Esophagus muscularis mucosa (tissue), 4 donors: ENCODE results near the gene POLR2J. TPM values are rescaled to one million over a fixed set of nuclear protein-coding genes. Genes with fewer than 3 reads are reported as not detected.

ENCODE experiments used
- DNase-seq: peaks from one replicate; pipeline ENCODE4 v3.0.0-alpha.2; 2017; ENCODE audit errors: extremely low spot score
- H3K27ac ChIP-seq, 4 donors: fragments of 200-600 bp; sonication (generic); replicated peaks in 1 of 4; 1 replicate in 3 of 4; 2 replicates in 1 of 4; pipeline ENCODE4 v1.5.1; 2016 to 2019; ENCODE audit warnings: mild to moderate bottlenecking in 1 of 4
- H3K27me3 ChIP-seq, 4 donors: fragments of 200-600 bp; sonication (generic); one replicate each; pipeline versions ENCODE4 v1.5.1 to v1.6.0; 2016 to 2019
- H3K36me3 ChIP-seq, 4 donors: fragments of 200-600 bp; sonication (generic); one replicate each; pipeline ENCODE4 v1.5.1; 2016 to 2019
- H3K4me1 ChIP-seq, 4 donors: fragments of 200-600 bp; sonication (generic); one replicate each; pipeline ENCODE4 v1.5.1; 2016 to 2019
- H3K4me3 ChIP-seq, 4 donors: fragments of 200-600 bp; sonication (generic); 1 replicate in 2 of 4; 2 replicates in 2 of 4; pipeline ENCODE4 v1.5.1; 2016 to 2019; ENCODE audit warnings: mild to moderate bottlenecking in 4 of 4, moderate library complexity in 1 of 4
- H3K9me3 ChIP-seq, 4 donors: fragments of 200-600 bp; sonication (generic); 1 replicate in 3 of 4; 2 replicates in 1 of 4; pipeline ENCODE4 v1.5.1; 2016 to 2019
- EP300 ChIP-seq: sonication (generic); formaldehyde crosslinking; IDR thresholded peaks from one replicate; pipeline ENCODE4 v1.6.1; 2017; ENCODE audit warnings: antibody characterized with exemption
- POLR2A ChIP-seq: fragments of 450-650 bp; IDR thresholded peaks from one replicate; pipeline ENCODE4 v1.6.1; 2017; ENCODE audit warnings: antibody characterized with exemption, moderate library complexity, mild to moderate bottlenecking, low read depth
- POLR2AphosphoS5 ChIP-seq, 2 donors: sonication (generic); formaldehyde crosslinking; IDR thresholded peaks; one replicate each; pipeline ENCODE4 v1.6.1; 2017; ENCODE audit warnings: antibody characterized with exemption in 2 of 2
- WGBS: methylation state at CpG from one replicate; pipeline ENCODE4 v1.1.5; 2018; 5-methylcytosine and 5-hydroxymethylcytosine counted together
- intact Hi-C: fragments of 100-400 bp; cut with DNase I; formaldehyde crosslinking; loops from one replicate; pipeline ENCODE4 v1.15.1; 2023
- total RNA-seq, 4 donors: library from RNA; depleted of rRNA; stranded (reverse); fragments of >200 nt; gene quantifications; one replicate each; pipeline versions ENCODE4 v1.1.0 to v1.2.1, GENCODE V29; 2016
- TF ChIP-seq, protein P1 (sequence below), 3 experiments: fragments of 200-600 bp in 2 of 3; fragments of 450-650 bp in 1 of 3; sonication (generic) in 2 of 3; IDR thresholded peaks; one replicate each; pipeline ENCODE4 v1.5.1; 2017 to 2019; ENCODE audit warnings: antibody characterized with exemption in 3 of 3, mild to moderate bottlenecking in 2 of 3, moderate library complexity in 1 of 3

Gene POLR2J
- total RNA-seq, 4 donors from 2014 or later: 20.7 to 31.1 (median 25.8) TPM

DNA sequence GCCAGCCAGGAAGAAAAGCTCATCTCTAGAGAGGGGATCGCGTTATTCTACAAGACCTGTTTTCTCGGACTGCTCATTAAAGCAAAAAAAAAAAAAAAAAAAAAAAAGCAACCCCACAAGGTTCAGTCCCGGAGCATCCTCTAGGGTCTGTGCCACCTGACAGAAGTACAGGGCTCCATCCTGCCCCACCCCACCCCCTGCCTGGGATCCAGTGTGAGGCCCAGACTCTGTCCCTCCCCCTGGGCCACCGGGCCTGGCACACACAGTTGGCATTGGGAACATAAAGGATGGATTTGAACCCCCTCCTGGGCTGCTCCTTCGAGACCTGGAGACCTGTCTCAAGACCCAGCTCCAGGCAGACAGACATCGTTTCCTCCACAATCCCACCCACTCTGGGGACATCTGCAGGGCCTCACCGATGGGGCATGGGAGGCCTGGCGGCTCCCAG lies 44.7 kb downstream of the POLR2J start:
- no peak for DNase-seq
- peaks cover 14 to 34% (median 30%) of the 10 kb centered on the region in 4 donors for H3K4me1 ChIP-seq
- 11% methylated on average over 6 of the region's 9 CpGs for WGBS
- H3K27me3 ChIP-seq: no peaks in the 10 kb centered on the region
- H3K4me3 ChIP-seq: peak overlapping the region; percentile 82 to 90 (median 87)
- H3K36me3 ChIP-seq: peaks cover 0 to 8% (median 4%) of the 10 kb centered on the region in 4 donors
- H3K27ac ChIP-seq: peak overlapping the region in 3 of 4 donors; percentile 68 to 74 (median 69)
- TF ChIP-seq EP300 (no peak), POLR2A (no peak), POLR2AphosphoS5 (IDR thresholded peaks at IDR 0.05) (no peak)
- TF ChIP-seq, protein P1, sequence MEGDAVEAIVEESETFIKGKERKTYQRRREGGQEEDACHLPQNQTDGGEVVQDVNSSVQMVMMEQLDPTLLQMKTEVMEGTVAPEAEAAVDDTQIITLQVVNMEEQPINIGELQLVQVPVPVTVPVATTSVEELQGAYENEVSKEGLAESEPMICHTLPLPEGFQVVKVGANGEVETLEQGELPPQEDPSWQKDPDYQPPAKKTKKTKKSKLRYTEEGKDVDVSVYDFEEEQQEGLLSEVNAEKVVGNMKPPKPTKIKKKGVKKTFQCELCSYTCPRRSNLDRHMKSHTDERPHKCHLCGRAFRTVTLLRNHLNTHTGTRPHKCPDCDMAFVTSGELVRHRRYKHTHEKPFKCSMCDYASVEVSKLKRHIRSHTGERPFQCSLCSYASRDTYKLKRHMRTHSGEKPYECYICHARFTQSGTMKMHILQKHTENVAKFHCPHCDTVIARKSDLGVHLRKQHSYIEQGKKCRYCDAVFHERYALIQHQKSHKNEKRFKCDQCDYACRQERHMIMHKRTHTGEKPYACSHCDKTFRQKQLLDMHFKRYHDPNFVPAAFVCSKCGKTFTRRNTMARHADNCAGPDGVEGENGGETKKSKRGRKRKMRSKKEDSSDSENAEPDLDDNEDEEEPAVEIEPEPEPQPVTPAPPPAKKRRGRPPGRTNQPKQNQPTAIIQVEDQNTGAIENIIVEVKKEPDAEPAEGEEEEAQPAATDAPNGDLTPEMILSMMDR (IDR thresholded peaks at IDR 0.05): no peak
- H3K9me3 ChIP-seq: no peaks in the 10 kb centered on the region
- intact Hi-C loops: no loop called here

- Histone ChIP-seq H3K36me3 (peaks cover 0 to 8% (median 2%) of the 10 kb centered on the region in 4 donors), H3K4me1 (peaks cover 14 to 34% (median 30%) of the 10 kb centered on the region in 4 donors), H3K4me3 (peak within 1 kb of the TSS; percentile 82 to 90 (median 87)), H3K9me3 (no peaks in the 10 kb centered on the region), H3K27me3 (no peaks in the 10 kb centered on the region), H3K27ac (peak within 1 kb of the TSS; percentile 42 to 74 (median 68))
- intact Hi-C loops: no loop called here
- DNase-seq: no peak
- TF ChIP-seq POLR2AphosphoS5 (IDR thresholded peaks at IDR 0.05) (peak in 1 of 2 donors; percentile 41), POLR2A (no peak)
- 0% methylated on average over 4 of the region's 90 CpGs for WGBS
These were observed 45.3 kb downstream of the POLR2J start, which contains the start of gene ORAI2 for GRCh38 chr7:102433219-102434038. ORAI2 (plus strand) TSS chr7:102433575; CDS start chr7:102438957, 5,382 bp downstream.

DNA sequence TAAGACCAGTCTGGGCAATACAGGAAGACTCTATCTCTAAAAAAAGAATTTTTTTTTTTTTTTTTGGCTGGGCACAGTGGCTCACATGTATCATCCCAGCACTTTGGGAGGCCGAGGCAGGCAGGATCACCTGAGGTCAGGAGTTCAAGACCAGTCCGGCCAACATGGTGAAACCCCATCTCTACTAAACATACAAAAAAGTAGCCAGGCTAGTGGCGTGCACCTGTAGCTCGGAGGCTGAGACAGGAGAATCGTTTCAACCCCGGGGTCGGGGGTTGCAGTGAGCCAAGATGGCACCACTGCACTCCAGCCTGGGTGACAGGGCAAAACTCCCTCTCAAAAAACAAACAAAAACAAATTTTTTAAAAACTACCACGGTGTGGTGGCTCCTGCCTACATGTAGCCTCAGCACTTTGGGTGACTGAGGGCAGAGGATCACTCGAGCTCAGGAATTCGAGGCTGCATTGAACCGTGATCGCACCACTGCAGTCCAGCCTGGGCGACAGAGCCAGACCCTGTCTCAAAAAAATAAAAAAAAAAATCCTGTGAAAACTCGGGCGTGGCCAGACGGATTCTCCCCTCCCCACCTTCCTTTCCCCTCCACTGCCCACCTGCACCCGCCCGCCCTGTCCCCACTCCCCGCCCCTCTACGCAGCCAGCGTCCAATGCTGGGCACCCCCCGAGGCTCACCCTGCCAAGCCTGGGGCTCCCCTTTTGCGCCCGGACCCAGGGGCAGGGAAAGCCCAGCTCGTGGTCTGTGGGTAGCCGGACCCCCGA lies 46.1 kb downstream of the POLR2J start:
- peaks cover 14 to 34% (median 30%) of the 10 kb centered on the region in 4 donors for H3K4me1 ChIP-seq
- DNase-seq: no peak
- WGBS: 50% methylated on average over 20 of the region's 27 CpGs
- peak overlapping the region; percentile 42 to 74 (median 68) for H3K27ac ChIP-seq
- peaks cover 0 to 12% (median 3%) of the 10 kb centered on the region in 4 donors for H3K36me3 ChIP-seq
- H3K4me3 ChIP-seq: peak overlapping the region; percentile 82 to 90 (median 87)
- TF ChIP-seq POLR2A (no peak), POLR2AphosphoS5 (IDR thresholded peaks at IDR 0.05) (no peak), EP300 (no peak)
- TF ChIP-seq, protein P1 (IDR thresholded peaks at IDR 0.05): no peak
- no peaks in the 10 kb centered on the region for H3K27me3 ChIP-seq
- intact Hi-C loops: no loop called here
- no peaks in the 10 kb centered on the region for H3K9me3 ChIP-seq

- DNase-seq: no peak
- TF ChIP-seq POLR2A (no peak), POLR2AphosphoS5 (IDR thresholded peaks at IDR 0.05) (no peak), EP300 (no peak)
- TF ChIP-seq, protein P1 (IDR thresholded peaks at IDR 0.05): no peak
- Histone ChIP-seq H3K4me3 (no peak overlapping the region), H3K4me1 (peaks cover 14 to 34% (median 30%) of the 10 kb centered on the region in 4 donors), H3K9me3 (no peaks in the 10 kb centered on the region), H3K36me3 (peaks cover 0 to 18% (median 11%) of the 10 kb centered on the region in 4 donors), H3K27me3 (no peaks in the 10 kb centered on the region), H3K27ac (peak overlapping the region in 3 of 4 donors; percentile 28 to 45 (median 32))
- 52% methylated on average over 17 of the region's 17 CpGs for WGBS
- intact Hi-C loops: no loop called here
These were observed 47.0 kb downstream of the POLR2J start for GRCh38 chr7:102431617-102432298.
